GM21576 (cell line): ENCODE measurements around the gene PCSK2.
"Not testable (repeated sequence)": the region's sequence is repeated elsewhere in the genome, so short reads cannot be mapped to it uniquely, and the experiment has no call there.

ENCODE experiments used
- ATAC-seq: cut with Tn5 transposase; IDR thresholded peaks from one replicate; pipeline ENCODE4 v1.9.1; 2021; ENCODE audit warnings: mild to moderate bottlenecking, moderate library complexity; ENCODE audit not compliant: unreplicated experiment

PCSK2 gene, protein sequence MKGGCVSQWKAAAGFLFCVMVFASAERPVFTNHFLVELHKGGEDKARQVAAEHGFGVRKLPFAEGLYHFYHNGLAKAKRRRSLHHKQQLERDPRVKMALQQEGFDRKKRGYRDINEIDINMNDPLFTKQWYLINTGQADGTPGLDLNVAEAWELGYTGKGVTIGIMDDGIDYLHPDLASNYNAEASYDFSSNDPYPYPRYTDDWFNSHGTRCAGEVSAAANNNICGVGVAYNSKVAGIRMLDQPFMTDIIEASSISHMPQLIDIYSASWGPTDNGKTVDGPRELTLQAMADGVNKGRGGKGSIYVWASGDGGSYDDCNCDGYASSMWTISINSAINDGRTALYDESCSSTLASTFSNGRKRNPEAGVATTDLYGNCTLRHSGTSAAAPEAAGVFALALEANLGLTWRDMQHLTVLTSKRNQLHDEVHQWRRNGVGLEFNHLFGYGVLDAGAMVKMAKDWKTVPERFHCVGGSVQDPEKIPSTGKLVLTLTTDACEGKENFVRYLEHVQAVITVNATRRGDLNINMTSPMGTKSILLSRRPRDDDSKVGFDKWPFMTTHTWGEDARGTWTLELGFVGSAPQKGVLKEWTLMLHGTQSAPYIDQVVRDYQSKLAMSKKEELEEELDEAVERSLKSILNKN

DNA sequence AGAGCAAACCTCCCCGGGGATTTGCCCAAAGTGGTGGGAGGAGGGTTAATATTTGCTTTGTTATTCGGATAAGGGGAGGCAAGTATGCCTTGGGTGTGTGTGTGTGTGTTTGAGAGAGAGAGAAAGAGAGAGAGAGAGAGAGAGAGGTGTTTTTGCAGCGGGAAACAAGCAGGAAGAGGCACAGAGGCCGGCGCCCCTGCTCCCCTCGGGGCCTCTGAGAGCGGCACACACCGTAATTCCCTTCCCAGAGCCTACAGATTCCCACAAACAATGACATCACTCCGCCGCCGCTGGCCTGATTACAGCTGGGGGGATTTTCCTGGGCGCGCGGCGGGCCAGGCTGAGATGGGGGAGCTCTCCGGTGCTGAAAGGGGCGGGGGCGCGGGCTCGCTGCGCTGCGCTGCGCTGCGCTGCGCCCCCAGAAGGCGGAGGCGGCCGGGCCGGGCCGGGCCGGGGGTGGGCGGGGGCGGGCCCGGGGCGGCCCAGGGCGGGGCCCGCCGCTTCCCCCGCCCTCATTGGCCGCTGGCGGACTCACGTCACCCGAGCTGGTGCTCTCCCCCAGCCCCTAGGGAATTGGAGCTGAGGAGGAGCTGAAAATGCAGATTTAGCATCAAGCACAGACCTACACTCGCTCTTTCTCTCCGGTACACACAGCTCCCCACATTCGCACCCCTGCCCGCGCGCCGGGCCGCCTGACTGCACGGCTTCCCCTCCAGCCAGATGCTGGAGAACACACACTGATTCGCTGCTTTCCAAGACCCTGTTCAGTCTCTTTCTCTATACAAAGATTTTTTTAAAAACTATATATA, at the start of gene PCSK2:
PCSK2 (plus strand) TSS at position 631 of the 809 bp plus-strand sequence. CDS start 266 bp downstream, outside the sequence.
- ATAC-seq = no peak

DNA sequence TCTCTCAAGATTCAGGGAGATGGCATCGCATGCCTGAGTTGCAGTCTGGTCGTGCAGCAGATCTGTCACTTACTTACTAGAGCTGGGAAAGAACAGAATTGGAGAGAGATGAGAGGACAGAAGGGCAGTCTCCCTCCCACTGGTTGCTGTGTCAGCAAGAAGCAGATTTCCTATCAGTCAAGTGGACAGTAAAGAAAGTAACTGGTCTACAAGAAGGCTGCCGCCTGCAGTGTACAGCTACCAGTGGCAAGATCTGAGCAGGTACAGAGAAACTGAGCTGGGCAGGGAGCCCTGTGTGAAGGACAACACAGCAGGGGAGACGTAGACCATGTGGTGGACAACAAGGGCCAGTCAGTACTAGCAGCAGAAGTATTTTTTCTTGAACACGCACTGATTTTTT, 49.5 kb upstream of the PCSK2 start:
- ATAC-seq = no peak

DNA sequence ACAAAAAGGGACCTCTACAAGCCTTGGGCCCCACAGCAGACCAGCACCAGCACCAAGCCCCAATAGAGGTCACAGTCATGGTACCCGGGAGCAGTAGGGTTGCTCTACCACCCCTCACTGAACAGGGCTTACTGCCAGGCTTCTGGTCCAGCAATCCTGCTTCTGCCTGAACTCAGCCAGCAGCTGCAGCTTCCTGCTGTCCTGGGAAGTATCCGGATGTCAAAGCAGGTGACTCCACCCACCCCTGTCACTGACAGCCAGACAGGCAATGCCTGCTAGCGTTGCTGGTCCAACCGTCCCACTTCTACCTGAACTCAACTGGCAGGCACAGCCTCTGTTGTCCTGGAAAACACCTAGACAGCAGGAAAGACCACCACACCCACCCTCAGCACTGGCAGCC, 47.0 kb upstream of the PCSK2 start:
- ATAC-seq = no peak

DNA sequence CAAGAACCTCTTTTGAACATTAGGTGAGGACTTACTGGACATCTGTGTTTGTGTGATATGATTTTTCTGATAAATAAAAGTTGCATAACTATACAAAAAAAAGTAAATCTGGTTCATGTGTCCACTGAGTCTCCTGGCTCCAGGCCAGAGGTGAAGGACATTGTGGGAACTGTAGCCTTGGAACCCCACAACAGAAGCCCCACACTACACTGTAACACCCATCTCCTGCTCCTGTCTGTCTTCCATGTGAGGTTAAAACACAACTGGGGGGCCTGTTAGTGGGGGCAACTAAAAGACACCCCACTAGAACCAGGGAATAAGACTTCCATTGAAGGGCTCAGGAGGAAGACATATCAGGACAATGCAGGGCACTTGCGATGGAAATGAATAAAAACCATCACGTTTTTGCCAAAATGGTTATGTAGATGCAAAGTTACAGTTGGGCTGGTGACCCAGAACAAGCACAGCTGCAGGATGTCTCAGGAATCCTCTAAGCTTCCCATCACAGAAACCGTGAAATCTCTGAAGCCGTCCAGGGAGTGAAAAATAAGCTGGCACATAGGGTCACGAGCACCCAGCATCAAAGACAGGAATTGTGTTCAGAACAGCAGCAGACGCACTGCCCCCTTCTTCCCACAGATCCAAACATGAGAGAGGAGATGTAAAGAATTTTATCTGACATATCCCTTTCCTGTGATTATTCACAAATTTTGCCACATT, 36.7 kb upstream of the PCSK2 start:
- ATAC-seq = no peak

DNA sequence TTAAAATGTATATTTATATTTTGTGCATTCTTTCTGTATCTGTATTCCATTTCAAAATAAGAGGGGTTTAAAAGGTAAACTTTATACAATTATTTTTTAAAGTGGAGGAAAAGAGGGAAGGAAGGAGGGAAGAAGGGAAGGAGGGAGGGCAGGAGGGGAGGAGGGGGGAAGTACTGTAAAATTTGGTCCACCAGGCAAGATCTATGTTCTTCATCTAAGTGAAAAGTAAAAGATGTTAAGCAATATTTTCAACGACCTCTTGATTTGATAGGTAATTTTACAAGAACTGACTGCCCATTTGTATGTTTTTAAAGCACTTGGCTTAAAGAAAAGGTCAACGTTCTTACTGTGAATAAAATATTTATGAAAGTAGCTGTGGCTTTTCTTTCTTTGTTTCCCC, 29.8 kb upstream of the PCSK2 start:
- ATAC-seq = no peak

DNA sequence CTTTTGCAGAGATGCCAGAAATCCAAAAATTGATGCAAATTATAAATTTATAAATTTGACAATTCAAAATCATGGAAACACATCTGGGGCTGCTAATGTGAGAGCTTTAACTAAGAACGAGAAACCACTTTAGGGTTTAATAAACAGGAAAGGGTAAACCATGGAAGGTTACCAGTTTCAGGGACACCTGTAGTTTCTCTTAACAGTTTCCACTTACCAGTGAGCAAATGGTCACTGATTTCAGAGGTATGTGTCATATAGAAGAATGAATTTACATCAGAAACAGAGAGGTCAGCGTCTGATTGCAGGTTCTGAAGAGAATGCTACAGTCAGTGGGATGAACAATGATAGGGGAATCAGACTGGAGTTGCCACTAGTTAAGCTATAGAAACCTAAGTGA, 24.8 kb upstream of the PCSK2 start:
- no peak for ATAC-seq

DNA sequence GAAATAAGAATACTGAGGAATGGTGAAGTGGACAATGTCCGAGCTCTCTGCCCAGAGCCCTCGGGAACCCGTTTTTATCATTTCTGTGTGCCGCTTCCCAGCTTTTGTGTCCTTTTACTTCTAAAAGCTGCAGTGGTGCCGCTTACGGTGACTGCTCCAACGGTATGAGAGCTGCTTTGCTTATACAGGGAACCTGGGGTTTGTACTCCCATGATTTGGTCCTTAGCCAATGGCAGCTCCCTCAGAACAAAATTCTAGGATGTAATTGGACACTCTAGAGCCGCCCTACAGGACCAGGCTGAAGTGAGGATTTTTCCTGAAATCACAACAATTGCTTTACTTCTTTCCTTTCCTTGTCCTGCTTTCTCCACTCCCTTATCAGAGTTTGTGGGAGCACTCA, 24.2 kb upstream of the PCSK2 start:
- ATAC-seq = no peak

DNA sequence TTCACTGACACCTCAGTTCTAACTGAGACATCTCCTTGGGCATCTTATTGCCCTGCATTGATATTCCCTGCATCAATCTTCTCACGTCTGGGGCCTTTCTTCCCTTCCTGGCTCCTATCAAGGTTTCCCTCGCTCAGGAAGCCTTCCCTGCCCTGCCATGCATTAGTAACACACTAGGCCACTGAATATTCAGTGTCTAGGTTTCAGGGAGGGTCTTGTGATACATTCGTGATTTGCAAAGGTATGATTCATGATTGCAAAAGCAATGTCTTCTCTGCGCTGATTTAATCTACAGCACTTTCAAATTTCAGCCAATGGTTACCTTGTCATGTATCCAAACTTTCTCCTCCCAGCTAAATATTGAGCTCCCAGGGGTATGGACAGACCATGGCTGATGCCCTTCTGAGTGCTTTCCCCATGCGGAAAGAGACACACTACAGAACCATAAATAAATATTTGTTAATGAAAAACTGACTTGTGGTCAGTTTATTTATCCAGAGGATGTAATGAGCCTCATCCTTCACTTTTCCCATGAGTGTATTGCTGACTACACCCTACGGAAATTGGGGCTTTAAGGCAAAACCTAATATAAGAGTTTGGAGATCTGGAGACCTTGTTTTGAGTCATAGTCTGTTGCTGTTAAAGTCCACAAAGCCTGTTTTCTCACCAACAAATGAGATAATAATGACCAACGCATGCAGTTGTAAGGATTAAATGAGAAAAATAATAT, 21.6 kb upstream of the PCSK2 start:
- no peak for ATAC-seq

DNA sequence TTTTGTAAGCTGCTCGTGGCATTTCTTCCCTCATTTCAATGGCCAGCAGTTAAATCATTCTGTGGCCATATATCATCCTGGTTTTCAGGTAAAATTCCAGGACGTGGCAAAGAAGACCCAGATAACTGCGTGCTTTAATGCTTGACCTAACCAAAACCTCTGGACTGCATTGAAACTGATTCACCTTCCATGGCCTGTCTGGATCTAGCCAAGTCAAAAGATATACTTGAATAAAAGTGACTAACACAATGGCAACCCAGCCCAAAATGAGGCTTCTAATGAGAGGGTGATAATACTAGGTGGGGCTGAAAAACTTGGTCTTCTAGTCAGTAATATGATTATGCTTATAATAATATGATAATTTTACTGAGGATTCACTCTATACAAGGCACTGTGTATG, 16.5 kb upstream of the PCSK2 start:
- no peak for ATAC-seq

DNA sequence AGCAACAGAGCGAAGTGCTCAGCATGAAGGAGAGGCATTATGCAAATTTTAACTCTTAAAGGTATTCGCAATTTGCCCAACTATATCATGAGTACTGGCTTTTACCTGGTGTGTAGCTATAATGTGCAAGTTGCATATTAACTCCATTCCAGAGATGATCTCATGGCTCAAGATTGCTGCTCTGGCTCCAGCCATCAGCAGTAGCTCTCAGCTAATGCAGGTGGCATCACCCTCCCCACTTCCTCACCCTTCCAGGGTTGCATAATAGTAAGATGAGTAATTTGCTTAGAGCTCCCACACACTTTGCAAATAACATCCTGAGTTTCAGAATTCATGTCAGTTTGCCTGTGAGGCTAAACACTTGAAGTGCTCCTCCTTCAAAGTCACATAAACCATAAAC, 15.9 kb upstream of the PCSK2 start:
- ATAC-seq = no peak

DNA sequence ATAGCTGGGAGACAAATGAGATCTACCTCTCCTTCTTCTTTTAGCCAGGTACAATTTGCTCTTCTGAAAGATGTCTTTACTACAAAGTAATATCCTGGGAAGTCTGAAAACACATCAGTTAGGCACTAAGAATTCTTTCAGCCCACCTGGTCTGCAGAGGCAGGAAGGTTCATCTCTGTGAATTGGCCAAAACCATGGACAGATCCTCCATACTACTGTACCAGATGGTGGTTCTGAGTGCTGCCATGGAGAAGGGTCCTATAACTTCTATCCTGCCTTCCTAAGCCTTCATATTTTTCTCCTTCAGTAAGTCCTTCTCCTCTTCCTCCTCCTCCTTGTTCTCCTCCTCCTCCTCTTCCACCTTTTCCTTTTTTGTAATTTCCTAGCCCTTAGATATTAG, 11.7 kb upstream of the PCSK2 start:
- ATAC-seq = no peak

DNA sequence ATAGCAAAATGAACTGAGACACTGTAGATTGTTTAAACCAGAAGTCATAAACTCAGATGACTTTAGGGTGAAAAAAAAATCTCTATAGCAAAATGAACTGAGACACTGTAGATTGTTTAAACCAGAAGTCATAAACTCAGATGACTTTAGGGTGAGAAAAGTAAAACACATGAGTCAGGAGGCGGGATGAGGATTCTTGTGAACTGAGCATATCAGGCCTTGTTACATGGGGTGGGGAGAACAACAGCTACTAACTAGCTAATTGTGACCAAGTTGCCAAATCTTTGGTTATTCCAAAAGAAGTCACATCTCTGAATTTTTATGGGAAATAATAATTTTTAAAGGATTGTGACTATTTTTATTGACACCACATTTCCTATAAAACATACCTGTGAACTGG, 7.0 kb upstream of the PCSK2 start:
- ATAC-seq = not testable (repeated sequence)

DNA sequence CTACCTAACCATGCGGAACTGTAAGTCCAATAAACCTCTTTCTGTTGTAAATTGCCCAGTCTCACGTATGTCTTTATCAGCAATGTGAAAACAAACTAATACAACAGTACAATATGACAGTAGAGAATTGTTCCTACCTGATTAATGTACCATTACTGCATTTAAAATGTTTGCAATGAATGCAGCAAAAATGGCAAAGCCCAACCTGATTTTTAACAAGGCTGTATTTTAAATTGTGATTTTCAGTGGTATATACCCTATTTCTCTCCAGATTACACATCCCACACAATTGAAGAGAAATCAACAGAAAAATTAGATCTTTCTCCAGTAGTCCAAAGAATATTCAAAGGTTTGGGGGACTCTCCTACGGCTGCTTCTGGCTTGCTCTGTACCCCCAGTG, 3.3 kb upstream of the PCSK2 start:
- ATAC-seq = no peak

DNA sequence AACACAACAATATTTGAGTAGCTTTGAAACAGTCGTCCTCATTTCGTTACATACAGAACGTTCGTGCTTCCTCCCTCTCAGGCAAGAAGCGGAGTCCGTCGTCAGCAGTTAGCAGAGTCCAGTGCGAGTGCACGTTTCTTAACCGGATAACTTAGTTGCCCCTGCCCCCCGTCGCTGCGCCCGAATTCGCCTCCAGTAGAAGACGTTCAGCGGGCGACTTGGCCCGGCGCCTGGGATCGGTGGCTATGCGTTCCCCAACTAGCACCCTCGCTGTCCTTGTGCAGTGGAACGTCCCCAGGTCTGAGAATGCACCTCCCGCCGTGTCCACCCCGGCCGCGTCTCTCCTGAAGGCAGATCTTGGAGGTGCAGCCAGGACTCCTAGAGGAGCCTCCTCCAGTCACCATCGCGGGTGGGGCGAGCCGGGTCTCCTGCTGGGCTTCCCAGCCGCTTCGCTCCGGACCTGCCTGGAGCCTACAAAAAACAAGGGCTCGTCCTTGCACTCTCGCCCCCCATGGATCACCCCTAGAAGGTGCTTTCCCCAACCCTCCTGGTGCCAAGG, 910 bp upstream of the PCSK2 start:
- no peak for ATAC-seq

DNA sequence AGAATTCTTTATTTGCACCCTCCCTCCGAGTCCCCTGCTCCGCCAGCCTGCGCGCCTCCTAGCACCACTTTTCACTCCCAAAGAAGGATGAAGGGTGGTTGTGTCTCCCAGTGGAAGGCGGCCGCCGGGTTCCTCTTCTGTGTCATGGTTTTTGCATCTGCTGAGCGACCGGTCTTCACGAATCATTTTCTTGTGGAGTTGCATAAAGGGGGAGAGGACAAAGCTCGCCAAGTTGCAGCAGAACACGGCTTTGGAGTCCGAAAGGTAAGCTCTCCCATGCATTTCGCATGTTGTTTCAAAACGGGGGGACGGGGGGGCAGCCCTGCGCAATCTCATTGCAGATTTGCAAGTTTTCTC, 357 bp downstream of the PCSK2 start:
- ATAC-seq = no peak

DNA sequence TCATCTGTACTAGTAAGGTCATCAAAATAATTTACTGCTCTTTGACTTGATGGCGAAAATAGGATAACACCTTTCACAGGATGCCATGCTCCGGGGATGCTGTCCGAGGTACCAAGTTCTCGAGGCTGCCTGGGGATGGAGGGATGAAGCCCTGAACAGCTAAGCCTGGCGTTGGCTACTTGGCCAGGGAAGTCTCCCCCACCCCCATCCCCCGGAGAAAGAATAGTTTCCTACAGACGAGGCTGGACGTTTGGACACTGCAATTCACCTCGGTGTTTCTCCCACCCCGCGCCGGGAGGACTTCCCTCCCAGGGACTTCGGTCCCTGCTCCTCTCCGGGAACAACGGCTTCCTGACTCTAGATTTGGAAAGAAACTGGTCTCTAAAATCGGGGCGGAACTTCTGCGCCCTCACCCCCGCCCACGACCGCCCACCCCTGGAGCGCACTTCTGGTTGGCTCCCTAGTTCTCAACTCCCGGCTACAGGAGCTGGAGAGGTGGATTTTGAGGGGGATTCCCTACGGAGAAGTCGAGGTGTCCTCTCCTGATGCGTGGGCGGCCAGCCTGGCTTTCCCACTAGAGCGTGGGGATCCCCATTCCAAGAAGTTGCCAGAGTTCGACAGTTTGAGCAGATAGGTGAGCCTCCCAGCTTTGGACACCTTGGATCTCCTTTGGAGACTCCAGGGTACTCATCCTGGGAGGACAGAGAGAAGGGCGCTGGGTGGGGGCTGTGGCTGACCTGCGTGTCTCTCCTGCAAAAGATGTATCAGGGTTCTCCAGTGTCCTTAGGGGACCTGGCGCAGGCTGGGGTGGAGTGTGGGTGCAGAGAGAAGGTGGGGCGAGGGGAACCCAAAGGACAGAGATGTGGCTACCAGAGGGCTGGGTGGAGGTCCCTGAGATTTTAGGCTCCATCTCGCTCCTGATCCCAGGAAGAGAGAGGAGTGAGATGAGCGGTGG, 1.1 kb downstream of the PCSK2 start:
- no peak for ATAC-seq

DNA sequence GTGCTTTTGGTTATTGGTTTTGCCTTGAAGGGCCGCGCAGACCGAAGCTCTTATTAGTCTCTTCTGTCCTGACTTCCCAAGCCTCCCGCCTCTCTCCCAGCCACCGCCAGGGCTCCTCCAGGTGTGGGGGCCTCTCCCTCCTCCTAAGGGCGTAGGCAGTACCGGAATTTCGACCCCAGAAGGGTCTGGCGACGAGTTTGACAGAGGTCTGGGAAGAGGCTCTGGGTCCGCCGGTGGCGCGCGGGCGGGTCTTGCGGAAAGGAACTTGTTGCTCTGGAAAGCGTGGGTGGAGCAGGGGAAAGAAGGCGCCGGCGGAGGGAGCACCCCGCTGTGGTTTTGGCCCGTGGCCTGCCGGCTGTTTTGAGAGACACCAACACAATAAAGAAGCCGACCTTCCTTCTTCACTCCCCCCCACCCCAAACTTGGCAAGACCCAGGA, 1.8 kb downstream of the PCSK2 start:
- no peak for ATAC-seq

DNA sequence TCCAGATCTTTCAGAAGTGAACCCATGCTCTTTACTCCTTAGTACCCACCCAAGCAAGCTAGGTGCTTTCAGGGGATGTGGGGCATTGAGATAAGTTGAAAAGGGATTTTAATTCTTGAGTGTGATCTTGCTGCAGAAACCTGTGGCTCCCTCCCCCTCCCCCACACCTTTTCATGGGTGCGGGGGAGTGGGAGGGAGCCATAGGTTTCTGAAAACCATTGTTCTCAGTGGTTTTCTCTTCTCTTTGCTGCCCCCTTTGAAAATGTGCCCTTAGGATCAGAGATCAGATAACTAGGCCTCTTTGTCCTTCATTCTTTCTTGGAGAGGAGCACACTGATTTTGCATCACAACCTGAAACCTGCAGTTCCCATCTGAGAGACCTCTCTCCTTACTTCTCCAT, 2.4 kb downstream of the PCSK2 start:
- ATAC-seq = no peak

DNA sequence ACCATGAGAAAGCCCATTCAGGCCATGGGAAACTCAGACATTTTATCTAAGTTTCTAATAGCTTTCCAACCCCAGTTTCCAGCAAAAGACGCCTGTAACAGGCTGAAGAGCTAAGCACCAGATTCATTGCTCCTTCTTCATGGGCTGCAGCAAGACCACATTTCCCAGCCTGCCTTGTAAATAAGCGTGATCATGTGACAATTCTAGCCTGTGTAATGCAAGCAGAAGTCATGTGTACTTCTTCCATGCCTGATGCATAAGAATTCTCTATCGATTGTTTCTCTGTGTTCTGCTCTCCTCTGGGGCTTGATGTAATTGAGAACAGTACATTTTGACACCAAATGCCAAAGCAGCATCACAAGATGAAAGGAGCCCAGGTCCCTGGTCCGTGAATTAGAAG, 6.8 kb downstream of the PCSK2 start:
- ATAC-seq = no peak
